Trophoblast cell (in vitro differentiated cells and primary cell): ENCODE measurements around the gene MCM7.

Source experiments
- DNase-seq, 2 donors: peaks; one replicate each; pipeline ENCODE4 v3.0.0-alpha.2; 2016
- H2AFZ ChIP-seq: 2 replicates; pipeline ENCODE4 v1.6.1; 2013; ENCODE audit warnings: low read length, moderate library complexity, mild to moderate bottlenecking; ENCODE audit not compliant: insufficient read depth, poor library complexity
- H2AK5ac ChIP-seq: 2 replicates; pipeline ENCODE4 v1.6.1; 2013; ENCODE audit warnings: mild to moderate bottlenecking, low read length
- H2BK120ac ChIP-seq: 2 replicates; pipeline ENCODE4 v1.6.1; 2013; ENCODE audit warnings: low read length, mild to moderate bottlenecking, moderate library complexity; ENCODE audit not compliant: insufficient read depth, poor library complexity
- H2BK12ac ChIP-seq: 2 replicates; pipeline ENCODE4 v1.6.1; 2013; ENCODE audit warnings: mild to moderate bottlenecking, low read length, moderate library complexity
- H2BK5ac ChIP-seq: 2 replicates; pipeline ENCODE4 v1.6.1; 2013; ENCODE audit warnings: low read length, low read depth, moderate library complexity, mild to moderate bottlenecking; ENCODE audit not compliant: poor library complexity
- H3K14ac ChIP-seq: 2 replicates; pipeline ENCODE4 v1.6.1; 2013; ENCODE audit warnings: mild to moderate bottlenecking, low read length
- H3K18ac ChIP-seq: 2 replicates; pipeline ENCODE4 v1.6.1; 2013; ENCODE audit warnings: mild to moderate bottlenecking, low read length
- H3K23ac ChIP-seq: 2 replicates; pipeline ENCODE4 v1.6.1; 2013; ENCODE audit warnings: low read length
- H3K27ac ChIP-seq: 2 replicates; pipeline ENCODE4 v1.5.1; 2013; ENCODE audit warnings: low read depth, mild to moderate bottlenecking, inconsistent platforms, low read length, moderate library complexity
- H3K27me3 ChIP-seq: 2 replicates; pipeline ENCODE4 v1.6.1; 2013; ENCODE audit warnings: inconsistent platforms, mild to moderate bottlenecking, low read length, moderate library complexity; ENCODE audit not compliant: insufficient read depth
- H3K36me3 ChIP-seq, 2 experiments: 1 replicate in 1 of 2; 2 replicates in 1 of 2; pipeline ENCODE4 v1.6.1; 2013; ENCODE audit warnings: low read length in 2 of 2, mild to moderate bottlenecking in 2 of 2, moderate library complexity in 1 of 2; ENCODE audit not compliant: insufficient read depth in 2 of 2, control insufficient read depth in 1 of 2
- H3K4ac ChIP-seq: 2 replicates; pipeline ENCODE4 v1.6.1; 2013; ENCODE audit warnings: low read depth, mild to moderate bottlenecking, low read length, moderate library complexity
- H3K4me1 ChIP-seq, 2 experiments: 1 replicate in 1 of 2; 2 replicates in 1 of 2; pipeline ENCODE4 v1.6.1; 2013; ENCODE audit warnings: low read length in 2 of 2, mild to moderate bottlenecking in 2 of 2, moderate library complexity in 1 of 2; ENCODE audit not compliant: insufficient read depth in 2 of 2, control insufficient read depth in 1 of 2
- H3K4me2 ChIP-seq: 2 replicates; pipeline ENCODE4 v1.6.1; 2013; ENCODE audit warnings: inconsistent platforms, mild to moderate bottlenecking, low read length, moderate library complexity
- H3K4me3 ChIP-seq: 2 replicates; pipeline ENCODE4 v1.5.1; 2013; ENCODE audit warnings: mild to moderate bottlenecking, low read depth, low read length, inconsistent platforms
- H3K79me1 ChIP-seq: one replicate; pipeline ENCODE4 v1.6.1; 2013; ENCODE audit warnings: low read length
- H3K79me2 ChIP-seq: 2 replicates; pipeline ENCODE4 v1.6.1; 2013; ENCODE audit warnings: low read length, mild to moderate bottlenecking; ENCODE audit not compliant: control insufficient read depth, insufficient read depth, poor library complexity
- H3K9ac ChIP-seq: 2 replicates; pipeline ENCODE4 v1.6.1; 2013; ENCODE audit warnings: mild to moderate bottlenecking, low read length
- H3K9me3 ChIP-seq: 2 replicates; pipeline ENCODE4 v1.6.1; 2013; ENCODE audit warnings: low read depth, mild to moderate bottlenecking, control low read depth, inconsistent platforms, low read length; ENCODE audit not compliant: insufficient read depth
- H4K12ac ChIP-seq: 2 replicates; pipeline ENCODE4 v1.6.1; 2013; ENCODE audit warnings: low read depth, mild to moderate bottlenecking, low read length, moderate library complexity
- H4K8ac ChIP-seq: 2 replicates; pipeline ENCODE4 v1.6.1; 2013; ENCODE audit warnings: low read depth, mild to moderate bottlenecking, low read length, moderate library complexity
- H4K91ac ChIP-seq: one replicate; pipeline ENCODE4 v1.6.1; 2013; ENCODE audit warnings: low read depth, mild to moderate bottlenecking, low read length, moderate library complexity
- WGBS: extraction: QIAGEN DNeasy Blood & Tissue Kit; methylation state at CpG from one replicate; pipeline ENCODE4 v1.1.7; 2013; ENCODE audit warnings: missing lambda C conversion rate; ENCODE audit not compliant: insufficient read length, insufficient coverage; ENCODE audit errors: extremely low coverage; 5-methylcytosine and 5-hydroxymethylcytosine counted together

The MCM7 gene

GRCh38 chr7:100071018-100071723 lies 30.0 kb downstream of the MCM7 start:
- H2BK120ac ChIP-seq, result no peak overlapping the region
- H3K36me3 ChIP-seq, result peaks cover 66 to 70% of the 10 kb centered on the region in 2 experiments
- no peak overlapping the region for H3K9ac ChIP-seq
- H2BK5ac ChIP-seq, result no peak overlapping the region
- no peak overlapping the region for H2AK5ac ChIP-seq
- H3K4me2 ChIP-seq, result no peak overlapping the region
- H3K18ac ChIP-seq, result no peak overlapping the region
- no peak overlapping the region for H3K4ac ChIP-seq
- no CpG with 5 or more reads among the region's 11 CpGs for WGBS
- H3K9me3 ChIP-seq, result peaks cover 36% of the 10 kb centered on the region
- no peak overlapping the region for H2BK12ac ChIP-seq
- no peak overlapping the region for H2AFZ ChIP-seq
- H3K79me1 ChIP-seq, result no peaks in the 10 kb centered on the region
- DNase-seq, result peak; percentile 51 to 62
- H3K79me2 ChIP-seq, result no peaks in the 10 kb centered on the region
- H3K14ac ChIP-seq, result no peak overlapping the region
- H3K4me1 ChIP-seq, result peaks cover 0 to under 1% of the 10 kb centered on the region in 2 experiments
- H3K4me3 ChIP-seq, result no peak overlapping the region
- no peak overlapping the region for H4K8ac ChIP-seq
- H4K12ac ChIP-seq, result no peak overlapping the region
- H4K91ac ChIP-seq, result no peak overlapping the region
- H3K27ac ChIP-seq, result no peak overlapping the region
- H3K27me3 ChIP-seq, result no peaks in the 10 kb centered on the region
- no peak overlapping the region for H3K23ac ChIP-seq

GRCh38 chr7:100069991-100070390 lies 31.2 kb downstream of the MCM7 start:
- WGBS, result no CpG with 5 or more reads among the region's 5 CpGs
- no peak overlapping the region for H2AK5ac ChIP-seq
- no peak overlapping the region for H4K91ac ChIP-seq
- peaks cover 2 to 7% of the 10 kb centered on the region in 2 experiments for H3K4me1 ChIP-seq
- DNase-seq, result no peak
- H4K12ac ChIP-seq, result no peak overlapping the region
- H3K4me3 ChIP-seq, result no peak overlapping the region
- no peak overlapping the region for H3K9ac ChIP-seq
- H3K18ac ChIP-seq, result no peak overlapping the region
- H2BK12ac ChIP-seq, result no peak overlapping the region
- H3K79me2 ChIP-seq, result no peaks in the 10 kb centered on the region
- H3K79me1 ChIP-seq, result no peaks in the 10 kb centered on the region
- H3K23ac ChIP-seq, result no peak overlapping the region
- no peak overlapping the region for H3K27ac ChIP-seq
- no peak overlapping the region for H2BK5ac ChIP-seq
- peaks cover 55 to 58% of the 10 kb centered on the region in 2 experiments for H3K36me3 ChIP-seq
- no peak overlapping the region for H3K14ac ChIP-seq
- no peak overlapping the region for H3K4me2 ChIP-seq
- H2AFZ ChIP-seq, result no peak overlapping the region
- no peak overlapping the region for H2BK120ac ChIP-seq
- H4K8ac ChIP-seq, result no peak overlapping the region
- no peak overlapping the region for H3K4ac ChIP-seq
- H3K27me3 ChIP-seq, result no peaks in the 10 kb centered on the region
- peaks cover 30% of the 10 kb centered on the region for H3K9me3 ChIP-seq

- no peak overlapping the region for H2AK5ac ChIP-seq
- H4K8ac ChIP-seq, result no peak overlapping the region
- no peak for DNase-seq
- peaks cover 42 to 45% of the 10 kb centered on the region in 2 experiments for H3K36me3 ChIP-seq
- H3K14ac ChIP-seq, result no peak overlapping the region
- H3K23ac ChIP-seq, result no peak overlapping the region
- no peak overlapping the region for H2AFZ ChIP-seq
- H4K91ac ChIP-seq, result no peak overlapping the region
- no peak overlapping the region for H2BK12ac ChIP-seq
- no peaks in the 10 kb centered on the region for H3K79me1 ChIP-seq
- H3K4me2 ChIP-seq, result no peak overlapping the region
- H3K27ac ChIP-seq, result no peak overlapping the region
- no peak overlapping the region for H4K12ac ChIP-seq
- H3K4ac ChIP-seq, result no peak overlapping the region
- no peaks in the 10 kb centered on the region for H3K79me2 ChIP-seq
- H3K4me1 ChIP-seq, result peaks cover 2 to 7% of the 10 kb centered on the region in 2 experiments
- no peak overlapping the region for H3K9ac ChIP-seq
- H3K4me3 ChIP-seq, result no peak overlapping the region
- no peaks in the 10 kb centered on the region for H3K27me3 ChIP-seq
- peaks cover 16% of the 10 kb centered on the region for H3K9me3 ChIP-seq
- H2BK120ac ChIP-seq, result no peak overlapping the region
- no CpG with 5 or more reads among the region's 7 CpGs for WGBS
- H2BK5ac ChIP-seq, result no peak overlapping the region
- no peak overlapping the region for H3K18ac ChIP-seq
Observed at GRCh38 chr7:100066953-100067352, 34.2 kb downstream of the MCM7 start.

GRCh38 chr7:100065452-100066186 lies 35.6 kb downstream of the MCM7 start:
- Histone ChIP-seq H3K79me2 (no peaks in the 10 kb centered on the region), H4K12ac (no peak overlapping the region)
- no CpG with 5 or more reads among the region's 8 CpGs for WGBS

More at GRCh38 chr7:100065452-100066186, 35.6 kb downstream of the MCM7 start:
- Histone ChIP-seq H3K18ac (no peak overlapping the region), H4K91ac (no peak overlapping the region), H3K27me3 (no peaks in the 10 kb centered on the region), H2AK5ac (no peak overlapping the region), H2BK12ac (no peak overlapping the region), H3K14ac (no peak overlapping the region), H3K4ac (no peak overlapping the region), H4K8ac (no peak overlapping the region), H3K4me1 (peaks cover 2 to 7% of the 10 kb centered on the region in 2 experiments), H2BK5ac (no peak overlapping the region), H3K9ac (no peak overlapping the region), H3K36me3 (peaks cover 41 to 43% of the 10 kb centered on the region in 2 experiments), H3K23ac (no peak overlapping the region), H3K4me2 (peak overlapping the region; percentile 32), H2AFZ (no peak overlapping the region), H3K79me1 (no peaks in the 10 kb centered on the region), H3K4me3 (no peak overlapping the region), H2BK120ac (no peak overlapping the region), H3K27ac (no peak overlapping the region), H3K9me3 (peaks cover 4% of the 10 kb centered on the region)
- no peak for DNase-seq
